ENCODE results near the gene ATXN8OS. TPM values are rescaled to one million over a fixed set of nuclear protein-coding genes. Genes with fewer than 3 reads are reported as not detected.

ATXN8OS gene
- total RNA-seq, 1 donor from 2014 or later: not detected

DNA sequence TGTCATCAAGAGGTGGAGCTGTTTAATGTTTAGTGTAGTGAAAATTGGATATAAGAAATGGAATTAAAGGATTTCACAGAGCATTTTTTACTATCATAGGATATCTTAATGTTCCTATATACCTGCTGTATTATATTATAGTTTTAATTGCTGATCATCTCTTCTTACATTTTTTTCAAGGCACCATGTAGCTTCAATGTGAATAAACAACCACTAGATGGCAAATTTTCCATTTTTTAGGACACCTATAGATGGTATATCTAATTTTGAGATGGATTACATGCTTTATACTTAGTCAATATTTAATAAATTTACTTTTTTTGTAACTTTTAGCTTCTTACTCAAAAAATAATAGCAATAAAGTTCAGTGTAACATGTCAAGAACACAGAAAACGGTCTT, 9.0 kb upstream of the ATXN8OS start:
- Histone ChIP-seq H3K36me3 (ENCODE audit: control insufficient read depth, insufficient read depth, low read length) (no peaks in the 10 kb centered on the region), H3K4me3 (ENCODE audit: low read depth, low read length) (no peak overlapping the region), H3K27me3 (ENCODE audit: control insufficient read depth, insufficient read depth, low read length) (no peaks in the 10 kb centered on the region)
- FAIRE-seq (no peak), DNase-seq (ENCODE audit: low read depth) (peak; percentile 48)
- TF ChIP-seq, protein P1, sequence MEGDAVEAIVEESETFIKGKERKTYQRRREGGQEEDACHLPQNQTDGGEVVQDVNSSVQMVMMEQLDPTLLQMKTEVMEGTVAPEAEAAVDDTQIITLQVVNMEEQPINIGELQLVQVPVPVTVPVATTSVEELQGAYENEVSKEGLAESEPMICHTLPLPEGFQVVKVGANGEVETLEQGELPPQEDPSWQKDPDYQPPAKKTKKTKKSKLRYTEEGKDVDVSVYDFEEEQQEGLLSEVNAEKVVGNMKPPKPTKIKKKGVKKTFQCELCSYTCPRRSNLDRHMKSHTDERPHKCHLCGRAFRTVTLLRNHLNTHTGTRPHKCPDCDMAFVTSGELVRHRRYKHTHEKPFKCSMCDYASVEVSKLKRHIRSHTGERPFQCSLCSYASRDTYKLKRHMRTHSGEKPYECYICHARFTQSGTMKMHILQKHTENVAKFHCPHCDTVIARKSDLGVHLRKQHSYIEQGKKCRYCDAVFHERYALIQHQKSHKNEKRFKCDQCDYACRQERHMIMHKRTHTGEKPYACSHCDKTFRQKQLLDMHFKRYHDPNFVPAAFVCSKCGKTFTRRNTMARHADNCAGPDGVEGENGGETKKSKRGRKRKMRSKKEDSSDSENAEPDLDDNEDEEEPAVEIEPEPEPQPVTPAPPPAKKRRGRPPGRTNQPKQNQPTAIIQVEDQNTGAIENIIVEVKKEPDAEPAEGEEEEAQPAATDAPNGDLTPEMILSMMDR (IDR thresholded peaks at IDR 0.05; ENCODE audit: insufficient read depth, low read length, severe bottlenecking): peak; percentile 23

DNA sequence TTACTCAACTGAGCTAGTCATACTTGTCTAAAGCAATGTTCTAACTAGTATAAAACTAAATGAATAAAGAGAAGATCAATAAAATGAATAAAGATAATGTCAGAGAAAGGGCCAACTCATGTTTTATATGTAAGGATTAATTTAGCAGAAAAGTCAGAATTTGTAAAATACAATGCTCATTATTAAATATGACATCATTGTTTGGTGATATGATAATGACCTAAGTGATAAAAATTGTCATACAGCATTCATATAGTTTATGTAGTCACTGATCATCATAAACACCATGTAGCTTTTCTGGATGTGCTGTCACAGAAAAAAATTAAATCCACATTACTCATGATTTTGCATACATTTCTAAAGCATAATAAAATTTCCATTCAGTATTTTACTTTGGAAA, 3.1 kb upstream of the ATXN8OS start:
- Histone ChIP-seq H3K27me3 (ENCODE audit: control insufficient read depth, insufficient read depth, low read length) (peaks cover 7% of the 10 kb centered on the region), H3K36me3 (ENCODE audit: control insufficient read depth, insufficient read depth, low read length) (no peaks in the 10 kb centered on the region), H3K4me3 (ENCODE audit: low read depth, low read length) (no peak overlapping the region)
- DNase-seq (ENCODE audit: low read depth) (no peak), FAIRE-seq (no peak)
- TF ChIP-seq, protein P1 (IDR thresholded peaks at IDR 0.05; ENCODE audit: insufficient read depth, low read length, severe bottlenecking): no peak

DNA sequence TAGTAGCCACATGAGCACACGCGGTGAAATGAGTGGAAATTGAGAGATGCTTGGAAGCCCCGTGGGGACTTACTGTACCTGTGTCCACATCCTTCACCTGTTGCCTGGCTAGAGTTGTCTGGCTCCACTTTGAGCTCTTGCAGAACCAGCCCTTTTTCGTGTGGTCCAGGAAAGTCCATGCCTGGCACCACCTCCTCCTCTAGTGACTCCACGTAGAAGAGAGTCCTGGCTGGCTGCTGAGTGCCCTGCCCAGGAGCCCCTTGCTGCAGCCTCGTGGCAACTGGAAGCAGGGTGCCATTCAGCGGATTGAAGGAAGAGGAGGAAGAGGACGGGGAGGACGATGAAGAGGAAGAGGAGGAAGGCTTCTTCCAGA, 515 bp upstream of the ATXN8OS start:
- TF ChIP-seq, protein P1 (IDR thresholded peaks at IDR 0.05; ENCODE audit: insufficient read depth, low read length, severe bottlenecking): no peak
- no peak overlapping the region for H3K4me3 ChIP-seq (ENCODE audit: low read depth, low read length)
- H3K27me3 ChIP-seq (ENCODE audit: control insufficient read depth, insufficient read depth, low read length): peaks cover 7% of the 10 kb centered on the region
- FAIRE-seq: no peak
- no peak for DNase-seq (ENCODE audit: low read depth)
- H3K36me3 ChIP-seq (ENCODE audit: control insufficient read depth, insufficient read depth, low read length): no peaks in the 10 kb centered on the region

DNA sequence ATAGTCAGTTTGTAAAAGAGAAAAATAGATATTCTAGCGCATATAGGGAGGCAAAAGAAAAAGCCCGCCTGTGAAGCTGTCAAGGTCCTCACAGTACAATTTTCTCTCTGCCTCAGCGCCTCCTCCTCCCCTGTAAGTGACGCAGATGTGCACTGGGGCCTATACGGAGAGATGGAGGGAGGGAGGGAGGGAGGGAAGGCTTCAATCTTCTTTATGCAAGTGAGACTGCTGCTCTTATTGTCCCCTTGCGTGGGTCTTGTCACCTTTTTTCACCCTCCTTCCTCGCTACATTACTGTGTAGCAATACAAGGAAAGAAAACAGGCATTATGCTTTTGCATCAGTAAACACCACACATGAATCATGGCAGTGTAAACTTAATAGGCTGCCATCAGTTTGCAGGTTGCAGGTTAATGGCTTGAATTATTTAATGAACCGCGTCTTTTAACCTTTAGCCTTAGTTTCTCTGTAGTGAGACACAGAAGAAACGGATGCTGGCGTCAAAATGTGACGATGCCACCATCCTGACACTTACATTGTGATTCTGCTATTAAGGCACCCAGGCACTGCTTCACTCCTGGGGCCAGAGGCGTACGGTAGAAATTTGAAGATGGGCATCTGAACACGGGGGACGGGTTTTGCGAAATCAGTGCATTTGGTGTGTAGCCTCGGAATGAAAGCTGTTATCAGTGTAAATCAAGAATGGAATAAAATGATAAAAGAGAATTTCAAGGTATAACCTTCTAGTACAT, 905 bp downstream of the ATXN8OS start, which contains the start of gene KLHL1:
Gene KLHL1, minus strand, starts transcription at position 97 of the 750 bp plus-strand sequence. CDS start 753 bp downstream, outside the sequence.
- peaks cover 7% of the 10 kb centered on the region for H3K27me3 ChIP-seq (ENCODE audit: control insufficient read depth, insufficient read depth, low read length)
- no peak for DNase-seq (ENCODE audit: low read depth)
- no peak within 1 kb of the TSS for H3K4me3 ChIP-seq (ENCODE audit: low read depth, low read length)

DNA sequence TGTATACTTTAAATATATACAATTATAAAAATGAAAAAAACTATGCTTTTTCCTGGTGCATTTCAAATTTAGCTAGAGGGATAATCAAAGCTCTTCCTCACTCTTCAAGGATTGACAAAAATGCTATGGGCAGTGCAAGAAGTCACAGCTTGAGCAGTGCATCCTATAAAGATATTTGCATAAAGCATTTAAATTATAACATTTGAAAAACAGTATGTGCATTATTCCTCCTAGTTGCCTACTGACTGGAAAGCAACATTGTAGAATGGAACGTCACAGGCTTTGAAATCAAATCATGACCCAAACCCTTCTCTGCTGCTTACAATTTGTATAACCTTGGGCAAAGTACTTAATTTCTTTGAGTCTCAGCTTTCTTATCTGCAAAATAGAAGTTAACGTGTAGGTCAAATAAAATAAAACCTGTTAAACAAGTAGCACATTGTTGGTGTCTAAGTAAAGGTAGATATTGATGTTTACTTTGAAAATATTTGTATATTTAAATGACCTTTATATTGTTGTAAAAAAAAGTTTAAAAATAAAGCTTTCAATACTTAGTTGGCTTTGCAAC, 9.8 kb downstream of the ATXN8OS start:
- FAIRE-seq (no peak), DNase-seq (ENCODE audit: low read depth) (no peak)
- TF ChIP-seq, protein P1 (IDR thresholded peaks at IDR 0.05; ENCODE audit: insufficient read depth, low read length, severe bottlenecking): no peak
- Histone ChIP-seq H3K4me3 (ENCODE audit: low read depth, low read length) (no peak overlapping the region), H3K36me3 (ENCODE audit: control insufficient read depth, insufficient read depth, low read length) (no peaks in the 10 kb centered on the region), H3K27me3 (ENCODE audit: control insufficient read depth, insufficient read depth, low read length) (no peaks in the 10 kb centered on the region)

More for the DNA sequence above, 905 bp downstream of the ATXN8OS start, which contains the start of gene KLHL1:
- TF ChIP-seq, protein P1 (IDR thresholded peaks at IDR 0.05; ENCODE audit: insufficient read depth, low read length, severe bottlenecking): no peak
- no peak for FAIRE-seq
- no peaks in the 10 kb centered on the region for H3K36me3 ChIP-seq (ENCODE audit: control insufficient read depth, insufficient read depth, low read length)

All from bronchial epithelial cell (primary cell).